NCI-H1105 (cell line): ENCODE data around the gene CKM.
"Not testable (repeated sequence)": the region's sequence is repeated elsewhere in the genome, so short reads cannot be mapped to it uniquely, and the experiment has no call there.

Experiments used
- DNase-seq: peaks from one replicate; lab custom pipeline; 2025; lab: John Stamatoyannopoulos, UW

CKM gene

DNA sequence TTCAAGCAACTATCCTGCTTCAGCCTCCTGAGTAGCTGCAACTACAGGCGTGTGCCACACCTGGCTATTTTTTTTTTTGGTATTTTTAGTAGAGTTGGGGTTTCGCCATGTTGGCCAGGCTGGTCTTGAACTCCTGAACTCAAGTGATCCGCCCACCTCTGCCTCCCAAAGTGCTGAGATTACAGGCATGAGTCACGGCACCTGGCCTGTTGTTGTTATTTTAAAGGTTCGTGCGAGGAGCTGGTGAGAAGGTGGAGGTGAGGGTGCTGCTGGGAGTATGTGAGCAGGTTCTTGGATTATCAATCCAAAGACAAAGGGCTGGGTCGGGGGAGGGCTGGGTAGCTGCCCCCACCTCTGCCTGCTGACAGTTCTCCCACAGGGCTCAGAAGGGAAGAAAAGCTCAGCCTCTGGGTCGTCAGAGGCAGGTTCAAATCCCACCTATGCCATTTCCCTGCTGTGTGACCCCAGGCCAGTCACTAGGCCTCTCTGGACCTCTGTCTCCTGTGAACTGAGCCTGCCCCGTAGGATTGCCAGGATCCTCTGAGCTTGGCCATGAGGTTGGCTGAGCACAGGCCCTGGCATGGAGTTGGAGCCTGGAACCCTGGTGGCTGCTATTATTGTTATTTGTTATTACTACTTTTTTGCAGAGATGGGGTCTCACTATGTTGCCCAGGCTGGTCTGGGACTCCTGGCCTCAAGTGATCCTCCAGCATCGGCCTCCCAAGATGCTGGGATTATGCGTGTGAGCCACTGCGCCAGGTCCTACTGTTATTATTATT, 1.5 kb downstream of the CKM start:
- no peak for DNase-seq

DNA sequence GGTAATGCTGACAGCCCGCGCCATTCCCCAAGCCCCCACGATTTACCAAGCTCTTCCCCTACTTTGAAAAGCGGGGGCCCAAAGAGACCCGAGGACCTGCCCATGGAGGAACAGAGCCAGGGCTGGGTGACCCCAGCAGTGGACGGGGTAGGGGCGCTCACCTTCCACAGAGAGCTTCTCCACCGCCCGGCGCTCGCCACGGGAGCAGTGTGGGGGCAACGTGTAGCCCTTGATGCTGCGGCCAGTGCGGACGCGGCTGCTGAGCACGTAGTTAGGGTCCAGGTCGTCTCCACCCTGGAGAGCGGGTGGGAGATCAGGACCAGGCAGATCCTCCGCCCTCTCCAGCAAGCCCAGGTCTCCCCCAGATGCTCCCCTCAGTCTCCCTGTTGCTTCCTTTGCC, 7.4 kb downstream of the CKM start:
- DNase-seq = no peak

DNA sequence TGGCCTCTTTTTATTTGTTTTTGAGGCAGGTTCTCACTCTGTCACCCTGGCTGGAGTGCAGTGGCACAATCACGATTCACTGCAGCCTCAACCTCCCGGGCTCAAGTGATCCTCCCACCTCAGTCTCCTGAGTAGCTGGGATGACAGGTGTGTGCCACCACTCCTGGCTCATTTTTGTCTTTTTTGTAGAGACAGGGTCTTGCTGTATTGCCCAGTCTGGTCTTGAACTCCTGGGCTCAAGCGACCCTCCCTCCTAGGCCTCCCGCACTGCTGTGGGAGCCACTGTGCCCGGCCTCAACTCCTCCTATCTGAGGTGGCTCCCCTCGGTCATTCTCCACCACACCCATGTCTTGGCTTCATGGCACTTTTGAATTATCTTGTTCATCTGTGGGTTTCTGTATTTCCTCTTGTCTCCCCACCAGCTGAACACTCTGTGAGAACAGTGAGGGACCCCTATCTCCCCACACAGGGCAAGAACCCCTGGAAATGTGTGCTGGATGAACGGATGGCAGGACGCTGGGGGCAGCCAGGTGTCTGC, 7.9 kb downstream of the CKM start:
- no peak for DNase-seq

DNA sequence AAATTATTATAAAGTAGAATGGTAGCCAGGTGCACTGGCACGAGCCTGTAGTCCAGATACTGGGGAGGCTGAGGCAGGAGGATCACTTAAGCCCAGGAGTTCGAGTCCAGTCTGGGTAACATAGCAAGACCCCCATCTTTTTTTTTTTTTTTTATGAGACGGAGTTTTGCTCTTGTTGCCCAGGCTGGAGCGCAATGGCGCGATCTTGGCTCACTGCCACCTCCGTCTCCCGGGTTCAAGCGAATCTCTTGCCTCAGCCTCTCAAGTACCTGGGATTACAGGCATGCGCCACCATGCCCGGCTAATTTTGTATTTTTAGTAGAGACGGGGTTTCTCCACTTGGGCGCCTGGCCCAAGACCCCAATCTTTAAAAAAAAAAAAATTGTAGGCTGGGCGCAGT, 10.4 kb downstream of the CKM start:
- DNase-seq = peak; percentile 16

DNA sequence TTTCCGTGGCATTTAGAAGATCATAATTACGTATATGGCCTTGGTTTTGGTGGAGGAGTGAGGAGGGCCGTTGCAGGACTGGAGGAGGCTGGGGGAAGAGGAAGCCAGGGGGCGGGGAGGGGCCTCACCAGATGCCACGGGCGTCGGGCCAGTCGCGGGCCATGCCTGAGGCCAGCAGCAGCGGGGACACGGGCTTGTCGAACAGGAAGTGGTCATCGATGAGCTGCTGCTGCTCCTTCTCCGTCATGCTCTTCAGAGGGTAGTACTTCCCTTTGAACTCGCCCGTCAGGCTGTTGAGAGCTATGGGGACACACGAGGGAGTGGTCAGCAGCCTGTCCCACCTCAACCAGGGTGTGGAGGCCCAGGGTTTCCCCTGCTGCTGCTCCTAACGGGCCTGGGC, 11.1 kb downstream of the CKM start:
- DNase-seq = no peak

DNA sequence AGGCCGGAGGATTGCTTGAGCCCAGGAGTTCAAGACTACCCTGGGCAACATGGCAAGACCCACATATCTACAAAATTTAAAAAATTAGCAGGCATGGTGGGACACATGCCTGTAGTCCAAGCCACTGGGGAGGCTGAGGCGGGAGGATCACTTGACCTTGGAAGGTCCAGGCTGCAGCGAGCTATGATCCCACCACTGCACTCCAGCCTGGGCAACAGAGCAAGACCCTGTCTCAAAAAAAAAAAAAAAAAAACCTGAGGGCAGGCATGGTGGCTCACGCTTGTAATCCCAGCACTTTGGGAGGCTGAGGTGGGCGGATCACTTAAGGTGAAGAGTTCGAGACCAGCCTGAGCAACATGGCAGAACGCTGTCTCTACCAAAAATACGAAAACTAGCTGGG, 13.4 kb downstream of the CKM start:
- not testable (repeated sequence) for DNase-seq

DNA sequence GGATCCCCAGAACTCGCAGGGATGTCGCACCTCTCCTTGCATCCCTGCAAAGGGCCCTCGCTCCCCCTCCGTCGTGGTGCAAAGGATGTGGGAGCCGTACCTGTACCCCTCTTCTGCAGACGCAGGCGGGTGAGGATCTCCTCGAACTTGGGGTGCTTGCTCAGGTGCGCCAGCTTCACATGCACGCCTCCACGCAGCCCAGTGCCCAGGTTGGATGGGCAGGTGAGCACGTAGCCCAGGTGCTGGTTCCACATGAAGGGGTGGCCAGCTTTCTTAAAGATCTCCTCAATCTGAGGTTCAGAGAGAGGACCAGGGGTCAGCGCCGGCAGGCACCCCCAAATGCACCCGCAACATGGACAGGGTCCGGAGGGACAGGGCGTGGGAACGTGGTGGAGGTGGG, 15.3 kb downstream of the CKM start:
- no peak for DNase-seq

DNA sequence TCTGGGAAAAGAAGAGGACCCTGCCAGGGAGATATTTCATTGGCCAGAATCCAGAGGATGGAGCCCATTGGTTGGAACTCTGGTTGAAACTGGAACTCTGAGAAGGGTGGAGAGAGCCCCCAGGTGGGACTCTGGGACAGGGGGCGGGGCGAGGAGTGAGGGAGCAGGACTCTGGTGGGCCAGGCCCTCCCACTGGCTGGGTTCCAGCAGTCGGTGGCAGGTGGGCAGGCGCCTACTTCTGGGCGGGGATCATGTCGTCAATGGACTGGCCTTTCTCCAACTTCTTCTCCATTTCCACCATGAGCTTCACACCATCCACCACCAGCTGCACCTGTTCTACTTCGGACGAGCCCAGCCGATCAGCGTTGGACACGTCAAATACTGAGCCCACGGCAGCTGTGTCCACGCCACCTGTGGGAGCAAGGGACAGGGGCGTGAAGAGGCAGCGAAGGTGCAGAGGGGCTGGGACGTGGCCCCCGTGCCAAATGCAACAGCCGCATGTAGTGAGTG, 16.1 kb downstream of the CKM start:
- DNase-seq = peak; percentile 96

DNA sequence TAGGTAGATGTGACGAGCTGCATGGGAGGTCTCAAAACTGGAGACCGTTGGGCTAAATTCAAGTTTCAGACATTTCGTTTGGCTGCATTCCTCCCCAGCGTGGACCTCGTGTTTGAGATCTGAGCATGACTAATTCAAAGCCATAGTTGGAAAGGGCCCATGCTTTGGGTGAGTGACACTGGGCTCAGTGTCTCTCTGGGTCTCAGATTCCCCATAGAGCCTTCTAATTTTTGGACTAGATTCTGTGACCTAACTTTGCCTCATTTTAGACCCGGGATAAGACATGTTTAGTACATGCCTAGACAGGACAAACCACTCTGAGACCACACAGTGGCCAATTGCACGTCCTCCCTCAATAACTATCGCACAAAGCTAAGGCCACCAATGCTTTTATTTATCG, 16.6 kb downstream of the CKM start:
- no peak for DNase-seq

DNA sequence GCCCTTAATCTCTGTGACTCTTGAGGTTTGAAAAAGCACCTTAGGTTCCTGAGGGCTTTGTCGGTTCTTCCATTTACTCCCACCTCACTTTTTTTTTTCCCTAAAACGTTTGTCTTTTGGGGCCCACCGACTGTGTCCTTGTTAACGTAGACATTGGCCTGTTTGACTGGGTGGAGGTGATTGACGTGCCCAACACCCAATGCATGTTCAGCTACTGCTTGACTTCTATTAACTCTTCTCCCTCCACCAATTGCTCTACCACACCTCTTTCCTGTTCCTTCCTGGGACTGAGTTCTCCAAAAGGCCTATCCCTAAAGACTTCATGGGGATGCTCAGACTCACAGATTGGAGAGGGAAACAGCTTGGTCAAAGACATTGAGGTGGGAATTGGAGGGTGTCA, 17.3 kb downstream of the CKM start:
- no peak for DNase-seq

DNA sequence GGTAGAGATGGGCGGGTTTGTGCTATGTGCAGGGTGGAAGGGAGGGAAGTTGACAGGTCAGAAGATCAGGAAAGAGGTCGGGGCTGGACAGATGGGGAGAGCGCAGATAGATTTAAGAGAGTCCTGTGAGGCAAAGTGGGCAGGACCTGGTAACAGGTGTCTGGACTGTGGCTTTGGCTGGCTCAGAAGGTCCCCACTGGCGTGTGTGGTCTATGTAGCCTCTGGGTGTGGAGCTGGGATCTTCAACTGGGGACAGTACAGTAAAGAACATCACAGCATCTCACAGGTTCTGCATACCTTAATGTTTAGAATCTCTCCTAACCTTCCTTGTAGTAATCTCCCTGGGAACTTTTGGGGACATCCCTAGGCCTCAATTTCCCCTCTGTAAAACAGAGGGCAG, 17.7 kb downstream of the CKM start:
- DNase-seq = no peak

DNA sequence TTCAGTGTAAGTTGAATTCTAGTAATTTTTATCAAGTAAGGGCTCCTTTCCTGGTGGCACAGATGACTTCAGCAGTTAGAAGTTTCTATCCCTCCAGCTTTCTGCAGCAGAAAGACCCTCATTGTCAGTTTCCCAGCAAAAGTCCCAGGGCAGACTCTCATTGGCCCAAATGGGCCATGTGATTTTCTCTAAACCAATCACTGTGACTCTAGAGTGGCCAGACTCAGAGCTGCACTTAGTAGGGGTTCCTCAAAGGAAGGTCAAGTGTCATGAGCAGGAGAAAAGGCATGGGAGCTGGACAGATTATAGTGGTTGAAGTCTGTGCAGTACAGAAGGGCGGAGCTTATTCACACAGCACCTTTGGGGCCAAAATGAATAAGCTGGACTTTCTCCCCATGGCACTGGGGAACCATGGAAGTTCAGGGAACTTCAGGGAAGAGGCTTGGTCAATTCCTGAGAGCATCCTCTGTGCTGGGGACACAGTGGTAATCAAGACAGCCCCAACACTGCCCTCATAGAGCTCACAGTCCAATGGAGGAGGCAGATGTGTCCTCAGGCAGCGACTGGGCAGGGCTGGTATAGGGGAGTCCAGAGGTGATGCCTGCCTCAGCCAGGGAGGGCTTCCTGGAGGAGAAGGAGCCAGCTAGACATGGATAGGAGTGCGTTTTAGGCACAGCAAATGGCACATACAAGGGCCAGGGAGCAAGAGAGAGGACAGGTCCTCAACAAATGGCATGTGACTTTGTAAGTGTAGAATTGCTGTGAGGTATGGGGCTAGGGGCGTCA, 18.3 kb downstream of the CKM start:
- no peak for DNase-seq

DNA sequence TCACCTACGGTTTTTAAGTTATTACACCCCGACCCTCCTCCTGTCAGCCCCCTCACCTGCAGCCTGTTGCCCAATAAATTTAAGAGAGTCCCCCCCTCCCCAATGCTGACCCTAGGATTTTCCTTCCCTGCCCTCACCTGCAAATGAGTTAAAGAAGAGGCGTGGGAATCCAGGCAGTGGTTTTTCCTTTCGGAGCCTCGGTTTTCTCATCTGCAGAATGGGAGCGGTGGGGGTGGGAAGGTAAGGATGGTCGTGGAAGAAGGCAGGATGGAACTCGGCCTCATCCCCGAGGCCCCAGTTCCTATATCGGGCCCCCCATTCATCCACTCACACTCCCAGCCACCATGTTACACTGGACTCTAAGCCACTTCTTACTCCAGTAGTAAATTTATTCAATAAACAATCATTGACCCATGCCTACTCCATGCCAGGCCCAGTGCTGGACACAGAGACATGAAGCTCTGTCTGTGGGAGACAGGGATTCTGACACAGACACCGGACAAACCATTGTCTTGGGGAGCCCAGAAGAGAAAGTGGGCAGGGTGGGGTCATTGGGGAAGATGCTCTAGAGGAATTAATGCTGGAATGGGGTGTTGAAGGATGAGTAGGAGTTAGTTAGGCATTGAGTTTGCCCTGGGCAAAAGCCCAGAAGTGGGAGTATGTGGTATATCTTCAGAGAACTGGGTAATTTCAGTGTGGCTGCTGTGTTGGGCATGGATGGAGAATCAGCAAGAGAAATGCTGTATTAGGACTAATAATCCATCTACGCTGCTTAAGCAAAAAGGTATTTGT, 19.2 kb downstream of the CKM start:
- no peak for DNase-seq

DNA sequence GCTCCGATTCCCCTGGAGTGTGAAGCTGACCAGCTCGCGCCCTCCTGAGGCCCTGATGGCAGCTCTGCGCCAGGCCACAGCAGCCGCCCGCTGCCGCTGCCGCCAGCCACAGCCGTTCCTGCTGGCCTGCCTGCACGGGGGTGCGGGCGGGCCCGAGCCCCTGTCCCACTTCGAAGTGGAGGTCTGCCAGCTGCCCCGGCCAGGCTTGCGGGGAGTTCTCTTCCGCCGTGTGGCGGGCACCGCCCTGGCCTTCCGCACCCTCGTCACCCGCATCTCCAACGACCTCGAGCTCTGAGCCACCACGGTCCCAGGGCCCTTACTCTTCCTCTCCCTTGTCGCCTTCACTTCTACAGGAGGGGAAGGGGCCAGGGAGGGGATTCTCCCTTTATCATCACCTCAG, 20.3 kb downstream of the CKM start:
- DNase-seq = no peak

DNA sequence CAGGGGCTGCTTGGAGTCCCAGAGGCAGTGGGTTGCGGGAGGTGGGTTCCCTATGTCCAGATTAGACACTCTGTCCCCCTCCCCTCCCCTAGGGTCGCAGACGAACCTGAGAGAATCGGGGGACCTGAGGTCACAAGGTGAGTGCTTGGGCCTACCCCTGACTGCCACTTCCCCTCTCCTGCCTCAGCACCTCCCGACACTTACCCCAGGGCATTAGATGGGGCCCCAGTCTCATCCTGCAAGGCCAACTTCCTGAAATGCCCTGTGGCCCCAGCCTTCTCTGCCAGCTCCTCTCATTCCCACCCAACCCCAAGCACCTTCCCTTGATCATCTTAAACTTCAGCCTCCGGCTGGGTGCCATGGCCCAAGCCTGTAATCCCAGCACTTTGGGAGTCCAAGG, 23.0 kb downstream of the CKM start:
- no peak for DNase-seq

DNA sequence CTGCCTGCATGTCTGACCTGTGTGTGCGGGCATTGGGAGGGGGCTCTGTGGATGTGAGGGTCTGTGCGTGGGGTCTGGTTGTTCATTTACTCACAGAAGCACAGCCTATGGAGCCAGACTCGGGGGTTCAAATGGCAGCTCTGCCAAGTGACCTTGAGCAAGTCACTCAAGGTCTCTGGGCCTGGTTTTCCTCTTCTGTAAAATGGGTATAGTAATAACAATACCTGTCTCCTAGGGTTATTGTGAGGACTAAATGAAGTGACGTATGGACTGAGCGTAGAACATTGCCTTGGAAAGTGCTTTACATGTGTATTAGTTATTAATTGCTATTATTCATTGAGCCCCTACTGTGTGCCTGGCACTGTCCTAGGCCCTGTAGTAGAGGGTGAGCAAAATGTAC, 24.4 kb downstream of the CKM start:
- DNase-seq = no peak

DNA sequence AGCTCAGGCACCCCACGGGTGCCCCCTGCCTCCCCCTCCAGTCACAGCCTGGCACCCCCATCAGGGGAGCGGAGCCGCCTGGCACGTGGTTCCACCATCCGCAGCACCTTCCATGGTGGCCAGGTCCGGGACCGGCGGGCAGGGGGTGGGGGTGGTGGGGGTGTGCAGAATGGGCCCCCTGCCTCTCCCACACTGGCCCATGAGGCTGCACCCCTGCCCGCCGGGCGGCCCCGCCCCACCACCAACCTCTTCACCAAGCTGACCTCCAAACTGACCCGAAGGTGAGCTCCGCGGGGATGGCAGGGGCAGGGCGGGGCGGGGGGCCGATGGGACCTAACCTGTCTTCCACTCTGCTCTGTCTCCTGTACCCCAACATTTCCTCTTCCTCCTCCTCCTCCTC, 25.0 kb downstream of the CKM start:
- no peak for DNase-seq

DNA sequence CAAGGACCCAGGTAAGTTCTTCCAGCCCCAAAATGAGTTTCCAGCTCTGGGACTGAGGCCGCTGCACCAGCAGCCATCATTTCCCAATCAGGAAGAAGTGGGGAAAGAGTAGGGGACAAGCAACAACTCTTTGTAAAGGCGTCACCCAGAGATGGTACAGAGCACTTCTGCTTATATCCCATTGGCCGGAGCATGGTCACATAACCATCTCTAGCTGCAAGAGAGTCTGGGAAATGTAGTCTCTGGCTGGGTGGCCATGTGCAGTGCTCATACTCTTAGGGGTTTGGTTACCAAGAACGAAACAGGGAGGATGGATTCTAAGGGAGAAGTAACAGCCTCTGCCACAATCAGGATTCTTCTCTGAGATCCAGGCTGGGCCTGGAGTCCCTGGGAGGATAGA, 26.3 kb downstream of the CKM start:
- no peak for DNase-seq

DNA sequence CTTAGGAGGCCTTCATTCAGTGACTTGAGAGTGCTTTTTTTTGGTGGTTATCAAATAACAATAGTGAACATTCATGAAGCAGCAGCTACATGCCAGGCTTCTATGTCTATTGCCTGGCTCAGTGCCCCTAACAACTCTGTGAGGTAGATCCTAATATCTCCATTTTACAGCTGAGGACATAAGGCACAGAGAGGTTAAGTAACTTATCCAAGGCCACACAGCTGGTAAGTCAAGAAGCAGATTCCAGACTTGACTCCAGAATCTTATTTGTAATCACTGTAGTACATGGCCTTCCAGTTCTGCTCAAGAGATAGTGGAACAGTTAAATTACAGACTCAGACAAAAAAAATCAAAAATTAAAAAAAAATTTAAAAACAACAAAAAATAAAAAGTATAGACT, 26.8 kb downstream of the CKM start:
- no peak for DNase-seq

DNA sequence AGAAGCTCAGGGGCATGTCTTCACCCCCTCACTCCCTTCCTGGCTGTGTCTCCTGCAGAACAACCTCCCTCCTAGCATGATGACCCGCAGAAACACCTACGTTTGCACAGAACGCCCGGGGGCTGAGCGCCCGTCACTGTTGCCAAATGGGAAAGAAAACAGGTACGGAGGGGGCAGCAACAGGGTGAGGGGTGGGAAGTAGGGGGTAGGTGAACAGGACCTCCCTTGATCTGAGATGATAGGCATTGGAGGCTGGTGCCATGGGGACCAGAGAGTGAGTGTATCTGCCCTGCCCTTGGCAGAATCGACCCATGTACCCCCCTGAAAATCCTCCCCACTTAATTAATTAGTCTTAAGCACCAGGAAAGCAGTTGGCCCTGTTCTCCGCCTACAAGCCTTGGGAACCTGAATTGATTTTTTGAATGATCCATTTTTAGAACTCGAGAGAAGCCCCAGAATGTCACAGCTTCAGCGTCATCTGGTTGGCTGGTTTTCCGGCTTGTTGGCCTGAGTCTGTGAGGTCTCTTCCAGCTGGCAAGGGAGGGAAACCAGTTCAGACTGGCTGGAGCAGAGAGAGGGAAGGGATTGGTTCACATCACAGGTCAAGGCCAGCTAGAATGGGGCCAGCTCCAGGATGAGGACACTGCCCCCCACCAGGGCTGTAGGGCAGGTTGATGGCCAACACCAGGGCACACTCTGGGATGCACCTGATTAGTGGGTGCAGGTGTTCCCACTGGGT, 28.2 kb downstream of the CKM start:
- DNase-seq = no peak

DNA sequence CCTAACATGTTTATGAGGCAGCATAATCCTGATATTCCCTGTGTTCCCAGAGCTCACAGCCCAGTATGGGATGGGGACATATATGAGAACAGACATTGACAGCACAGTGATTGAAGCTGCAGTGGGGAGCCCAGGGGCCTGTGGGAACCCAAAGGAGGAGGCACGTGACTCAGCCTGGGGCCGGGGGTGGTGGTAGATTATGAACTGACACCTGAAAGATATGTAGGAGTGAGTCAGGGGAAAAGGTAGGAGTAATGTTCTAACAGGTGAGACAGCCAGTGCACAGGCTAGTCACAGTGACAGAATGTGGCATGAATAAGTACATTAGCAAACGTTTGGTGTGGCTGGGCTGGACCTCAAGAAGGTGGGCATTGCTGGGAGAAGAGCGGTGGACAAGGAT, 29.0 kb downstream of the CKM start:
- no peak for DNase-seq

DNA sequence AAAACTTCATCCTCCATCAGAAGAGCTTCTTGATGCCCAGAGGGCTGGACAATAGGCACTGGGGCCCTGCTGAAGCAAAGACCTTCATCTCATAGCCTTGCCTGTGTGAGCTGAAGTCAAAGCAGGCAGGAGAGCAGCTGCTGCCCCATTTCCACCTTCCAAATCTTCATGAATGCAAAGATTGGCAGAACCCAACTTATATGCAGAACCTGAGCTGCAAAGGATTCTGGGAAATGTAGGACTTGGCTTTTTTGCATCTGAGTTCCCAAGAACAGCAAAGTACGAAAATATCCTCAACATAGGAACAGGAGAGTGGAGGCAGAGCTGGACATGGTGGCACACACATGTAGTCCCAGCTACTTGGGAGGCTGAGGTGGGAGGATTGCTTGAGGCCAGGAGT, 30.8 kb downstream of the CKM start:
- DNase-seq = no peak
